AG09309 (cell line): ENCODE results near the gene SPR.

Experiments used
- DNase-seq: peaks from one replicate; pipeline ENCODE4 v3.0.0-alpha.2; 2010; ENCODE audit warnings: low read depth
- H3K4me3 ChIP-seq: 2 replicates; pipeline ENCODE4 v1.5.1; 2011; ENCODE audit warnings: mild to moderate bottlenecking, low read depth, low read length, moderate library complexity; ENCODE audit not compliant: control insufficient read depth
- TF ChIP-seq, protein P1 (sequence below): IDR thresholded peaks from 2 replicates; pipeline ENCODE4 v1.5.1; 2011; ENCODE audit warnings: mild to moderate bottlenecking, low read depth, low read length, inconsistent platforms; ENCODE audit not compliant: insufficient read depth, control insufficient read depth; ENCODE audit errors: missing control alignments

The SPR gene

DNA sequence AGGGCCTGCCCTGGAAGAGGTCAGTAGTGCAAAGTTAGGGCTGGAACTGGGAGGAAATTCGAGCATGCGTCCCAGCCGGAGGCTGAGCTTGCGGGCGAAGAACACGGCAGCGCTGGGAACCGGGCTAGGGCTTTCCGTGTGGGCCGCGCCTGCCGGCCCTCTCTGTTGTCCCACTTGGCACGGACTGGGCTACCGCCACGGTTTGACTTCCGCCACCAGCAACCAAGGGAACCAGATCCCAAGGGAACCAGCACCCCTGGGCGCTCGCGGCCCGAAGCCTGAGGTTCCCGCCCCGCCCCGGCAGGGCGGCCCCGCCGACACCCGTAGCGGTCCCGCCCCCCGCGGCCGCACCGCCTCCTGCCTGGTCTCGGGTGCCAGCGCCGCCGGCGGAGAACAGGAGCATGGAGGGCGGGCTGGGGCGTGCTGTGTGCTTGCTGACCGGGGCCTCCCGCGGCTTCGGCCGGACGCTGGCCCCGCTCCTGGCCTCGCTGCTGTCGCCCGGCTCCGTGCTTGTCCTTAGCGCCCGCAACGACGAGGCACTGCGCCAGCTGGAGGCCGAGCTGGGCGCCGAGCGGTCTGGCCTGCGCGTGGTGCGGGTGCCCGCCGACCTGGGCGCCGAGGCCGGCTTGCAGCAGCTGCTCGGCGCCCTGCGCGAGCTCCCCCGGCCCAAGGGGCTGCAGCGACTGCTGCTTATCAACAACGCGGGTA, at the start of gene SPR:
Gene SPR (plus strand): TSS at position 377 of the 708 bp plus-strand sequence. CDS start 25 bp downstream, at position 402.
- TF ChIP-seq, protein P1, sequence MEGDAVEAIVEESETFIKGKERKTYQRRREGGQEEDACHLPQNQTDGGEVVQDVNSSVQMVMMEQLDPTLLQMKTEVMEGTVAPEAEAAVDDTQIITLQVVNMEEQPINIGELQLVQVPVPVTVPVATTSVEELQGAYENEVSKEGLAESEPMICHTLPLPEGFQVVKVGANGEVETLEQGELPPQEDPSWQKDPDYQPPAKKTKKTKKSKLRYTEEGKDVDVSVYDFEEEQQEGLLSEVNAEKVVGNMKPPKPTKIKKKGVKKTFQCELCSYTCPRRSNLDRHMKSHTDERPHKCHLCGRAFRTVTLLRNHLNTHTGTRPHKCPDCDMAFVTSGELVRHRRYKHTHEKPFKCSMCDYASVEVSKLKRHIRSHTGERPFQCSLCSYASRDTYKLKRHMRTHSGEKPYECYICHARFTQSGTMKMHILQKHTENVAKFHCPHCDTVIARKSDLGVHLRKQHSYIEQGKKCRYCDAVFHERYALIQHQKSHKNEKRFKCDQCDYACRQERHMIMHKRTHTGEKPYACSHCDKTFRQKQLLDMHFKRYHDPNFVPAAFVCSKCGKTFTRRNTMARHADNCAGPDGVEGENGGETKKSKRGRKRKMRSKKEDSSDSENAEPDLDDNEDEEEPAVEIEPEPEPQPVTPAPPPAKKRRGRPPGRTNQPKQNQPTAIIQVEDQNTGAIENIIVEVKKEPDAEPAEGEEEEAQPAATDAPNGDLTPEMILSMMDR = no peak
- peak within 1 kb of the TSS; percentile 62 for H3K4me3 ChIP-seq
- no peak for DNase-seq

DNA sequence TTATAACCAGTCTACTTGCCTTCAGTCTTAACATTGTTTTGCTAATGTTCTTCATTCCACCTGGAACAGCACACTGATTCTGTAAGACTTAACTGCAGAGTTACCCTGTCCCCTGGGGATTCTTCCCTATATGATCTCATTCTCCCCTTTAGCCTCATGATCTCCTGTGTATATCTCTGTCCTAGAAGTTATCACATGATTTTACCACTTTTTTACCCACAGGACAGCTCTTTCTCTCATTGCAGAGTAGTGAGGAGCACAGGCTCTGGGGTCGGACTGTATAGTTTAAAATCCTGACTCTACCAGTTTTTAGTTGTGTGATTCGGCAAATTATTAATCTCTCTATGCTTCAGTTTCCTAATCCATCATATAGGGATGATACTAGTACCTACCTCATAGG, 47.1 kb upstream of the SPR start:
- no peak overlapping the region for H3K4me3 ChIP-seq
- no peak for DNase-seq
- TF ChIP-seq, protein P1 = no peak

DNA sequence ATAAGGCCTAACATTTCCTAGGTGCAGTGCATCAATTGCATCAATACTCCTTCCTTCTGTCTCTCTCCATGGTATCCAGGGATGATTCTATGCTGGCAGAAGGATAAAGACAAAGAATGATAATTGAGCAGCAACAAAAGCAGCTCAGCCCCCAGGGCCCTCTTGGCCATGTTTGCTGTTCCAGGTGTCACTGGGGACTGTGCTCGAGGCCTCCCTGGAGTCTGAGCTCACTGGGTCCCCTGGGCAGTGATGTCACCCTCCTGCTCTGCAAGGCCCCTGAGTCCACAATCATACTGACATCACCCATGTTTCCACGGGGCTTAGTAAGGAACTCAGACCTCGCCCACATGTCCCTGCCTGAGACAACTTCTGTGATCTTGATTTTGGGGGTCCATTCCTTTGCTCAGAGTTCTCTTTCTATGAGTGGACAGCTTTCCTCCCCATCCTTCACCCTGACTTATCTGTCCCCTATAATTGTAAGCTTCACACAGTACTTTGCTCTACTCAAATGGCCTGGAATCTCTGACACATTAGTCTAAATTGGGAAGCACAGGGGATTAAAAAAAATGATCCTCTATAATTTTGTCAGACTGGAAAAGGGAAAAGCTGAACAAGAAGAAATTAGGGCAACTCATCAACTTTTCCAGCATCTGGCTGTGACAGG, 45.6 kb upstream of the SPR start:
- no peak overlapping the region for H3K4me3 ChIP-seq
- TF ChIP-seq, protein P1 = no peak
- DNase-seq = no peak

DNA sequence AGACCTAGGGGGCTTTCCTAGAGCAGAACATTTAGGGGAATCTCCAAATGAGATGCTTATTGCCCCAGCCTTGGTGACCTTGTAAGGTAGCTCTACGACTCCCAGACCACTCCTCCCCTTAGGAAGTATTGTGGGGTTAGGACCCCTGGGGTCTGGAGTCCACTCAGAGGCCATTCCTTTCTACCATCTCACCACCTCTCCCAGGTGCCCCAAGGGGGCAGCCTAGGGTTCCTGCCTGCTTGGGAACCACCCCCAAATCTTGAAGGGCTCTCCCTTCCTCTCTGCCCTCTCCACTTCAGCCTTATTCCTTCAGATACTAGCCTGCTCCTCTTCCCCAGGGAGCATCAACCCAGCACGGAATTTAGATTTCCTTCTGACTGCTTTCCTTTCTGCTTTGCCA, 43.9 kb upstream of the SPR start:
- DNase-seq = no peak
- H3K4me3 ChIP-seq = no peak overlapping the region
- TF ChIP-seq, protein P1 = no peak

DNA sequence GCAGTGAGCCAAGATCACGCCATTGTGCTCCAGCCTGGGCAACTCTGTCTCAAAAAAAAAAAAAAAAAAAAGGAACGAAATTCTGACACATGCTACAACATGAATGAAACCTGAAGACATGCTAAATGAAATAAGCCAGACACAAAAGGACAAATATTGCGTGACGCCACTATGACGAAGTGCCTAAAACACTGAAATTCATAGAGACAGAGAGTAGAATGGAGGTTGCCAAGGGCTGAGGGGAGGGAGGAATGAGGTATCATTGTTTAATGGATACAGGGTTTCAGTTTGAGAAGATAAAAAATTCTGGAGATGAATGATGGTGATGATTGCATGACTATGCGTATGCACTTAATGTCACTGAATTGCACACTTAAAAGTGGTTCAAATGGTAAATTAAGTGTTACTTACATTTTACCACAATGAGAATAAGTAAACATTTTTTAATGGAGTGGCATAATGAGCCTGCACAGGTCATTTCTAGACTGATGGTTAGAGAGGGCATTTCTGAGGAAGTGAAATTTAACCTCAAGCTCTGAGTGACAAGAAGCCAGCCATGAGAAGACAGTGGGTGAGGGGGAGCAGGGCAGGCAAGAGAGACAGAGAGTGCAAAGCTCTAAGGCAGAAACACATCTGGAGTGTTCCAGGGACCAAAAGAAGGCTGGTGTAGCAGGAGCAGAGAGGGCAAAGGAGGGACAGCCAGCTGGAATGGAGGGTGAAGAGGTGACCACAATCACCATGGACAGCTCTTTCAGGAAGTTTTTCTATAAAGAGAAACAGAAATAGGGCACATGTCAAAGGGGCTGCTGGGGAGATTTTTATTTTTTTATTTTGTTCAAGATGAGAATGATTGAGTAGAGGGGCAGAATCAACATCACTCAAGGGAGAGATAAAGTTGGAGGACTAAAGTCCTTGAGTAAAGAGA, 40.8 kb upstream of the SPR start:
- H3K4me3 ChIP-seq = no peak overlapping the region
- DNase-seq = no peak
- TF ChIP-seq, protein P1 = no peak

DNA sequence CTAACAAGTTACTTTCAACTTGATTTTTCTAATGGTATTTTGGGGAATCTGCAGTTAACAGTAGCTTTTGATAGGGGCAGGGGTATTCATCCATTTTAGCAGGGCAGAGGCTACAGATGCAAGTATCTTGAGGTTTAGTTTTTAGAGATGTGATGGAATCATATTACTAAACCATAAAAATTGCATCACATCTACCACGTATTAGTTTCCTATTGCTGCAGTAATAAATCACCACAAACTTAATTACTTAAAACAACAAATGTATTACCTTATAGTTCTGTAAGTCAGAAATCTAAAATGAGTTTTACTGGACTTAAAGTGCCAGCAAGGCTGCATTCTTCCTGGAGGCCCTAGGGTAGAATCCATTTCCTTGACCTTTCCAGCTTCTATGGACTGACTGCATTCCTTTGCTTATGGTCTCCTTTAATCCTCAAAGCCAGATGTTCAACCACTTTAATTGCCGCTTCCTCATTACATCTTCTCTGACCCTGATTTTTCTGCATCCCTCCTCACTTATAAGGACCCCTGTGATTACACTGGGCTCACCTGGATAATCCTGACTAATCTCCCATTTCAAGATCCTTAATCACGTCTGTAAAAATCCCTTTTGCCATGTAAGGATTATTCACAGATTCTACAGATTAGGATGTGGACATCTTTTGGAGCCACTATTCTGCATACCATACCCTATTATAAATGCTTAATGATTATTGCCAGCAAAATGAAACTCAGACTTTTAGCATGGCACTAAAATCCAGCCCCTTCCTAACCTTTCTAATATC, 39.5 kb upstream of the SPR start:
- no peak overlapping the region for H3K4me3 ChIP-seq
- DNase-seq = no peak
- TF ChIP-seq, protein P1 = no peak
